H9 (cell line): ENCODE measurements around the gene RALA. TPM values are rescaled to one million over a fixed set of nuclear protein-coding genes. Genes with fewer than 3 reads are reported as not detected.
A peak's percentile ranks its signal among the peaks of the same experiment; 100 is the strongest.

Source experiments
- DNase-seq: peaks from one replicate; pipeline ENCODE4 v3.0.0-alpha.2; 2017
- H2AFZ ChIP-seq: one replicate; pipeline ENCODE4 v1.6.1; 2013; ENCODE audit warnings: mild to moderate bottlenecking, low read length, control low read depth, moderate library complexity
- H2AK5ac ChIP-seq: 2 replicates; pipeline ENCODE4 v1.6.1; 2013; ENCODE audit warnings: low read length, control low read depth, mixed read lengths; ENCODE audit not compliant: insufficient read length
- H2BK120ac ChIP-seq: one replicate; pipeline ENCODE4 v1.6.1; 2013; ENCODE audit warnings: low read depth, mild to moderate bottlenecking, low read length, control low read depth, inconsistent platforms; ENCODE audit not compliant: poor library complexity, severe bottlenecking
- H2BK12ac ChIP-seq: 2 replicates; pipeline ENCODE4 v1.6.1; 2013; ENCODE audit warnings: low read length, control low read depth, mixed read lengths, low read depth; ENCODE audit not compliant: insufficient read length
- H2BK15ac ChIP-seq: 2 replicates; pipeline ENCODE4 v1.6.1; 2013; ENCODE audit warnings: low read depth, low read length, control low read depth
- H2BK20ac ChIP-seq: one replicate; pipeline ENCODE4 v1.6.1; 2013; ENCODE audit warnings: low read depth, mild to moderate bottlenecking, low read length, control low read depth, inconsistent platforms; ENCODE audit not compliant: poor library complexity, severe bottlenecking
- H2BK5ac ChIP-seq: 2 replicates; pipeline ENCODE4 v1.6.1; 2013; ENCODE audit warnings: low read length, control low read depth, mixed read lengths; ENCODE audit not compliant: insufficient read length
- H3K14ac ChIP-seq: 2 replicates; pipeline ENCODE4 v1.6.1; 2013; ENCODE audit warnings: low read length, control low read depth; ENCODE audit not compliant: insufficient read depth
- H3K18ac ChIP-seq: 2 replicates; pipeline ENCODE4 v1.6.1; 2013; ENCODE audit warnings: low read depth, mild to moderate bottlenecking, mixed read lengths, low read length, control low read depth; ENCODE audit not compliant: insufficient read length
- H3K23ac ChIP-seq: 2 replicates; pipeline ENCODE4 v1.6.1; 2013; ENCODE audit warnings: low read length, control low read depth, mixed read lengths, low read depth; ENCODE audit not compliant: insufficient read length
- H3K23me2 ChIP-seq: 2 replicates; pipeline ENCODE4 v1.6.1; 2013; ENCODE audit warnings: low read depth, mild to moderate bottlenecking, mixed read lengths, low read length, control low read depth; ENCODE audit not compliant: insufficient read length, poor library complexity, severe bottlenecking
- H3K27ac ChIP-seq: 2 replicates; pipeline ENCODE4 v1.5.1; 2013; ENCODE audit warnings: low read length, control low read depth, mixed read lengths, low read depth; ENCODE audit not compliant: insufficient read length
- H3K27me3 ChIP-seq: 2 replicates; pipeline ENCODE4 v1.6.1; 2013; ENCODE audit warnings: low read length, control low read depth, inconsistent platforms; ENCODE audit not compliant: insufficient read depth
- H3K4ac ChIP-seq: 2 replicates; pipeline ENCODE4 v1.6.1; 2013; ENCODE audit warnings: low read depth, mild to moderate bottlenecking, control low read depth, inconsistent platforms, low read length, moderate library complexity
- H3K4me1 ChIP-seq: 2 replicates; pipeline ENCODE4 v1.6.1; 2013; ENCODE audit warnings: low read length, control low read depth, inconsistent platforms; ENCODE audit not compliant: insufficient read depth
- H3K4me2 ChIP-seq: 2 replicates; pipeline ENCODE4 v1.6.1; 2013; ENCODE audit warnings: low read length, control low read depth, mixed read lengths; ENCODE audit not compliant: insufficient read length, insufficient read depth
- H3K56ac ChIP-seq: 2 replicates; pipeline ENCODE4 v1.6.1; 2013; ENCODE audit warnings: low read depth, mild to moderate bottlenecking, mixed read lengths, low read length, control low read depth; ENCODE audit not compliant: insufficient read length
- H3K79me1 ChIP-seq: 2 replicates; pipeline ENCODE4 v1.6.1; 2013; ENCODE audit warnings: low read depth, mild to moderate bottlenecking, moderate library complexity, low read length, control low read depth, inconsistent platforms; ENCODE audit not compliant: insufficient read depth, poor library complexity, severe bottlenecking
- H3K79me2 ChIP-seq: 2 replicates; pipeline ENCODE4 v1.6.1; 2013; ENCODE audit warnings: low read length, control low read depth, inconsistent platforms; ENCODE audit not compliant: insufficient read depth
- H3K9ac ChIP-seq: 2 replicates; pipeline ENCODE4 v1.6.1; 2013; ENCODE audit warnings: low read length, control low read depth, mixed read lengths; ENCODE audit not compliant: insufficient read length; ENCODE audit errors: extremely low read depth
- H3K9me3 ChIP-seq: one replicate; pipeline ENCODE4 v1.6.1; 2013; ENCODE audit warnings: low read depth, low read length, inconsistent platforms; ENCODE audit not compliant: control insufficient read depth
- H3T11ph ChIP-seq: one replicate; pipeline ENCODE4 v1.6.1; 2013; ENCODE audit warnings: mild to moderate bottlenecking, low read length, control low read depth, inconsistent platforms
- H4K20me1 ChIP-seq: one replicate; pipeline ENCODE4 v1.6.1; 2013; ENCODE audit not compliant: control insufficient read depth, insufficient read length, insufficient read depth
- H4K5ac ChIP-seq: 2 replicates; pipeline ENCODE4 v1.6.1; 2013; ENCODE audit warnings: low read depth, mild to moderate bottlenecking, mixed read lengths, low read length, control low read depth; ENCODE audit not compliant: insufficient read length
- H4K8ac ChIP-seq: replicated peaks from 2 replicates; pipeline ENCODE4 v1.6.1; 2013; ENCODE audit warnings: low read length, control low read depth, mixed read lengths, low read depth; ENCODE audit not compliant: insufficient read length
- H4K91ac ChIP-seq: 2 replicates; pipeline ENCODE4 v1.6.1; 2013; ENCODE audit warnings: low read depth, mild to moderate bottlenecking, moderate library complexity, mixed read lengths, low read length, control low read depth; ENCODE audit not compliant: insufficient read length
- H3K27ac Mint-ChIP-seq, 3 experiments: 2 replicates in 2 of 3; 3 replicates in 1 of 3; pipeline ENCODE4 v1.8.0; 2020 to 2021; ENCODE audit warnings: mixed read lengths in 3 of 3, mild to moderate bottlenecking in 1 of 3, moderate library complexity in 1 of 3
- H3K27me3 Mint-ChIP-seq: 2 replicates; pipeline ENCODE4 v1.8.0; 2021; ENCODE audit warnings: low read depth, mild to moderate bottlenecking, moderate library complexity, mixed read lengths
- H3K36me3 Mint-ChIP-seq, 3 experiments: 2 replicates in 2 of 3; 3 replicates in 1 of 3; pipeline ENCODE4 v1.8.0; 2020 to 2021; ENCODE audit warnings: low read depth in 3 of 3, mixed read lengths in 3 of 3; ENCODE audit not compliant: insufficient read depth in 1 of 3
- H3K4me1 Mint-ChIP-seq, 2 experiments: 2 replicates each; pipeline ENCODE4 v1.8.0; 2020; ENCODE audit warnings: mixed read lengths in 2 of 2
- H3K4me3 Mint-ChIP-seq, 2 experiments: 2 replicates in 1 of 2; 3 replicates in 1 of 2; pipeline ENCODE4 v1.8.0; 2020 to 2021; ENCODE audit warnings: mild to moderate bottlenecking in 2 of 2, mixed read lengths in 2 of 2, moderate library complexity in 1 of 2
- H3K9me3 Mint-ChIP-seq, 2 experiments: 2 replicates in 1 of 2; 3 replicates in 1 of 2; pipeline ENCODE4 v1.8.0; 2020; ENCODE audit warnings: mild to moderate bottlenecking in 2 of 2, mixed read lengths in 2 of 2, moderate library complexity in 1 of 2
- CTCF ChIP-seq: fragments of 200-600 bp; sonication (generic); conservative IDR thresholded peaks from 3 replicates; pipeline ENCODE4 v1.8.0; 2021; ENCODE audit warnings: antibody characterized with exemption, mild to moderate bottlenecking
- WGBS: extraction: QIAGEN DNeasy Blood & Tissue Kit; methylation state at CpG from one replicate; pipeline ENCODE4 v1.1.7; 2013; ENCODE audit warnings: missing lambda C conversion rate, low lambda C conversion rate, mixed read lengths; ENCODE audit not compliant: insufficient read length; ENCODE audit errors: extremely low coverage; 5-methylcytosine and 5-hydroxymethylcytosine counted together
- total RNA-seq: library from RNA; stranded (reverse); gene quantifications from 2 replicates; pipeline ENCODE4 v1.2.1, GENCODE V29; 2021

RALA gene
- total RNA-seq, 1 experiment from 2014 or later = 57.5 TPM

DNA sequence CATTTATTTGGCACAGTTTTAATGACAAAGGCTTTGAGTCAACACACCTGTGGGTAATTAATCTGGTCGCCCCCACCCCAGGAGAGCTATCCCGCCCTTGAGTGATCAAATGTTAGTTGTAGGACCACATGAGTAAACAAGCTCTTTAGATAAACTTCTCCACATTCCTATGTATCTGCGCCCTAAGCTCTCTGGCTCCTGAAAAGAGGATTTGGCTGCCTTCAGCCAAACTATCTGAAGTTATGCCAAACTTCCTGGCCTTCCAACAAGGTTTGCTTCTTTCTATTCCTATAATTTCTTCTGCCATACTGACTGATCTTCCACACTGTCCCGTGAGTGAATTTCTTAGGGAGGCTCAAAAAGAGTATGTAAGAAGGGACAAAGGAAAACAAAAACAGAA, 134.2 kb downstream of the RALA start:
- Histone ChIP-seq H2AK5ac (no peak overlapping the region), H3K79me2 (no peaks in the 10 kb centered on the region), H3K27ac (no peak overlapping the region), H3K18ac (no peak overlapping the region), H3K23ac (no peak overlapping the region), H3T11ph (no peak overlapping the region), H3K9ac (no peak overlapping the region), H2BK15ac (no peak overlapping the region), H4K5ac (no peak overlapping the region), H3K4me2 (no peak overlapping the region), H2BK120ac (no peak overlapping the region), H3K4me1 (no peaks in the 10 kb centered on the region; the same call in 1 of the 2 replicates), H3K9me3 (no peaks in the 10 kb centered on the region), H3K79me1 (peaks cover 2% of the 10 kb centered on the region), H4K91ac (no peak overlapping the region), H3K14ac (no peak overlapping the region), H3K27me3 (no peaks in the 10 kb centered on the region), H2BK12ac (no peak overlapping the region), H2AFZ (no peak overlapping the region), H3K56ac (no peak overlapping the region), H4K20me1 (no peaks in the 10 kb centered on the region), H3K23me2 (no peaks in the 10 kb centered on the region), H2BK5ac (no peak overlapping the region), H4K8ac (no peak overlapping the region), H2BK20ac (no peak overlapping the region), H3K4ac (no peak overlapping the region)
- H3K27me3 Mint-ChIP-seq = peaks cover 2% of the 10 kb centered on the region; the same call in 1 of the 2 replicates
- DNase-seq = no peak
- no peak overlapping the region for H3K4me3 Mint-ChIP-seq
- 0 out of 7 replicates have a peak overlapping the region, but pooled peaks of 1 of the 3 experiments have one; percentile 15 for H3K27ac Mint-ChIP-seq
- WGBS = no CpG with 5 or more reads among the region's 4 CpGs
- peaks cover 31% of the 10 kb centered on the region in 2 experiments for H3K4me1 Mint-ChIP-seq
- peaks cover 8 to 22% of the 10 kb centered on the region in 2 experiments for H3K9me3 Mint-ChIP-seq
- TF ChIP-seq CTCF = no peak
- H3K36me3 Mint-ChIP-seq = peaks cover 8 to 29% (median 22%) of the 10 kb centered on the region in 3 experiments

Other genes with a start within 250 kb of the RALA start
- 27.3 and 28.8 TPM in 2 replicates for gene YAE1, start 57.2 kb upstream of the RALA start, total RNA-seq